ENCODE measurements around the gene SLC12A2. TPM values are rescaled to one million over a fixed set of nuclear protein-coding genes. Genes with fewer than 3 reads are reported as not detected.

SLC12A2 gene
- total RNA-seq, 4 donors from 2014 or later = 21.9 to 78.6 (median 22.2) TPM

GRCh38 chr5:128225245-128226030 is 141.9 kb downstream of the SLC12A2 start:
- H3K27ac ChIP-seq = no peak overlapping the region
- no peak for TF ChIP-seq CTCF (IDR thresholded peaks at IDR 0.05)
- TF ChIP-seq POLR2A (IDR thresholded peaks at IDR 0.05) = no peak

DNA sequence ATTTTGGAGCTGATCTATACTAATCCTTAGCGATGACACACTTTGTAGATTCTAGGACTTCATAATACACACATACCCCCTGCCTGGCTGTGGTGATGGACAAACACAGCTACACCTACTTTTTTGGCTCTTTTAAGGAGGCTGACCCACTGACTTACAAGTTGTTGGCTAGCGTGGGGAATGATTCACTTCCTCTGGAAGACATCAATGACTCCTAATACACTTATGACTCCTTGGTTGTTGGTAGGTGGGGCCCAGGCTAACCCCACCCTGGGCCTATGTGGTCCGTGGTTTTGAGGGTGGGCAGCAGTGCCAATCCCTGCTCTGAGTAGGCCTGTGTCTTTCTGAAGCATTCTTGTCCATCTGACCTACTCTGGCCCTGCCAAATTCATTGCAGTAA is 144.4 kb downstream of the SLC12A2 start:
- H3K4me1 ChIP-seq = no peaks in the 10 kb centered on the region
- H3K9me3 ChIP-seq = no peaks in the 10 kb centered on the region
- peak overlapping the region in 1 of 2 donors; percentile 46 for H3K27ac ChIP-seq
- intact Hi-C loops (cut with DNase I; ENCODE audit: low total_unique reads) = no loop called here
- H3K27me3 ChIP-seq = no peaks in the 10 kb centered on the region
- H3K36me3 ChIP-seq = no peaks in the 10 kb centered on the region
- TF ChIP-seq CTCF (IDR thresholded peaks at IDR 0.05) (no peak), POLR2A (IDR thresholded peaks at IDR 0.05) (no peak)
- peak; percentile 22 to 27 for DNase-seq
- no peak overlapping the region for H3K4me3 ChIP-seq

More at GRCh38 chr5:128225245-128226030, 141.9 kb downstream of the SLC12A2 start:
- H3K4me3 ChIP-seq = no peak overlapping the region
- H3K9me3 ChIP-seq = no peaks in the 10 kb centered on the region
- no peaks in the 10 kb centered on the region for H3K36me3 ChIP-seq
- no peaks in the 10 kb centered on the region for H3K27me3 ChIP-seq
- no peaks in the 10 kb centered on the region for H3K4me1 ChIP-seq
- intact Hi-C loops (cut with DNase I; ENCODE audit: low total_unique reads) = no loop called here
- no peak for DNase-seq

DNA sequence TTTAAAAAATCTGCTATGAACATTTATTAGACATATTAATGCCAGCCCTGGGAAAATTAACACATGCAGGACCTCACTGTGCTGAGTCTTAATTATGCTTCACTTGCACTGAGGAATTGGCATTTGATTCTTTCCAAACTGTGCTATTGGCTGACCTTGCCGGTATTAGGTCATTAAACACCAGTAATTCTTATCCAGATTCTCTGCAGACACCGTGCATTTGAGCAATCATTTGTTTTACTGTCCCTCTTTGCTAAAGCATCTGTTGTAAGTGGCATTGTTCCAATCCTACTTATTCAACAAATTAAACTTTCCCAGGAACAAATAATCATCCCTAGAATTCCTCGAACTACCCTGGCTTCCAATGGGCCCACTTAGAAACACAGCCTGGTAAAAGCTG is 145.0 kb downstream of the SLC12A2 start:
- Histone ChIP-seq H3K4me1 (no peaks in the 10 kb centered on the region), H3K27ac (peak overlapping the region in 1 of 2 donors; percentile 46), H3K4me3 (no peak overlapping the region), H3K36me3 (no peaks in the 10 kb centered on the region), H3K9me3 (no peaks in the 10 kb centered on the region), H3K27me3 (no peaks in the 10 kb centered on the region)
- DNase-seq = no peak
- intact Hi-C loops (cut with DNase I; ENCODE audit: low total_unique reads) = no loop called here
- TF ChIP-seq CTCF (IDR thresholded peaks at IDR 0.05) (no peak), POLR2A (IDR thresholded peaks at IDR 0.05) (no peak)

- Histone ChIP-seq H3K9me3 (no peaks in the 10 kb centered on the region), H3K36me3 (no peaks in the 10 kb centered on the region), H3K4me1 (no peaks in the 10 kb centered on the region), H3K4me3 (no peak overlapping the region), H3K27ac (no peak overlapping the region), H3K27me3 (no peaks in the 10 kb centered on the region)
- intact Hi-C loops (cut with DNase I; ENCODE audit: low total_unique reads) = no loop called here
- DNase-seq = no peak
- no peak for TF ChIP-seq POLR2A (IDR thresholded peaks at IDR 0.05)
- TF ChIP-seq CTCF (IDR thresholded peaks at IDR 0.05) = no peak
These were observed 151.5 kb downstream of the SLC12A2 start for GRCh38 chr5:128234928-128235641.

DNA sequence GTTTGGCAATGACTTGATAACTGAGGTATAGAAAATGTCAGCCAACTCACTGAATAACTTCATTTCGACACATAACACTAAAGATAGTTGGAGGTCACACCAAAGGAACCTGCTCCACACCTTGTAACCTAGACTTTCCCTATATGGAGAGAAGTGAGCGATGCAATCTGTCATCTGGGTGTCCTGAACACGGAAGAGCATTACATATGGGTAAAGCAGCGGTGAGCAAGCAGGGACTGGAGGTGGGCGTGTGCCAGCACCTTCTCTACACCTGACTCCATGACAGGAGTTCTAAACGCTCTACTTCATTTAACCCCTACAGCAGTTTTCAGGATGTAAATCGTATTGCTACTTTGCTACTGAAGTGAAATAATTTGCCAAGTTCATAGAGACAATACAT is 152.8 kb downstream of the SLC12A2 start:
- DNase-seq = no peak
- intact Hi-C loops (cut with DNase I; ENCODE audit: low total_unique reads) = no loop called here
- no peaks in the 10 kb centered on the region for H3K4me1 ChIP-seq
- no peaks in the 10 kb centered on the region for H3K9me3 ChIP-seq
- no peaks in the 10 kb centered on the region for H3K27me3 ChIP-seq
- no peak overlapping the region for H3K4me3 ChIP-seq
- H3K36me3 ChIP-seq = no peaks in the 10 kb centered on the region
- no peak for TF ChIP-seq CTCF (IDR thresholded peaks at IDR 0.05)
- no peak for TF ChIP-seq POLR2A (IDR thresholded peaks at IDR 0.05)
- H3K27ac ChIP-seq = no peak overlapping the region

All from uterus (tissue), 4 donors.